ENCODE data around the gene SAP30L. TPM values are rescaled to one million over a fixed set of nuclear protein-coding genes. Genes with fewer than 3 reads are reported as not detected.

SAP30L gene
- total RNA-seq, 1 experiment from 2014 or later, result 54.6 TPM

Other genes starting within 250 kb of the SAP30L start
- 0.10 TPM for gene HAND1, start 32.2 kb downstream of the SAP30L start, total RNA-seq (2021; ENCODE audit: unreplicated experiment)